ENCODE measurements around the gene SH3GL2.

SH3GL2 gene

GRCh38 chr9:17578911-17579793, at the start of gene SH3GL2:
Gene SH3GL2, plus strand, starts transcription at chr9:17579066.
- intact Hi-C loops (cut with DNase I; ENCODE audit: low total_unique reads) = no loop called here
- Histone ChIP-seq H3K36me3 (no peaks in the 10 kb centered on the region), H3K4me3 (peak within 1 kb of the TSS; percentile 38 to 56), H3K27ac (no peak within 1 kb of the TSS), H3K4me1 (peaks cover 0 to 17% (median 13%) of the 10 kb centered on the region in 4 donors), H3K27me3 (peaks cover 0 to 45% of the 10 kb centered on the region in 2 donors), H3K9me3 (no peaks in the 10 kb centered on the region)
- no peak for TF ChIP-seq CTCF (IDR thresholded peaks at IDR 0.05)
- peak in 1 of 2 donors; percentile 61 for DNase-seq

GRCh38 chr9:17531642-17532254, 47.1 kb upstream of the SH3GL2 start:
- TF ChIP-seq CTCF (IDR thresholded peaks at IDR 0.05) = peak; percentile 34 to 45
- Histone ChIP-seq H3K27me3 (no peaks in the 10 kb centered on the region), H3K4me1 (no peaks in the 10 kb centered on the region), H3K9me3 (no peaks in the 10 kb centered on the region), H3K36me3 (no peaks in the 10 kb centered on the region), H3K4me3 (no peak overlapping the region), H3K27ac (no peak overlapping the region)
- intact Hi-C loops (cut with DNase I; ENCODE audit: low total_unique reads) = no loop called here
- no peak for DNase-seq

GRCh38 chr9:17532461-17532860, 46.4 kb upstream of the SH3GL2 start:
- intact Hi-C loops (cut with DNase I; ENCODE audit: low total_unique reads) = no loop called here
- H3K27ac ChIP-seq = no peak overlapping the region

GRCh38 chr9:17535176-17535575, 43.7 kb upstream of the SH3GL2 start:
- Histone ChIP-seq H3K4me1 (no peaks in the 10 kb centered on the region), H3K36me3 (no peaks in the 10 kb centered on the region), H3K27me3 (no peaks in the 10 kb centered on the region), H3K9me3 (no peaks in the 10 kb centered on the region), H3K4me3 (no peak overlapping the region), H3K27ac (no peak overlapping the region)
- DNase-seq = no peak
- intact Hi-C loops (cut with DNase I; ENCODE audit: low total_unique reads) = no loop called here
- TF ChIP-seq CTCF (IDR thresholded peaks at IDR 0.05) = no peak

More at GRCh38 chr9:17532461-17532860, 46.4 kb upstream of the SH3GL2 start:
- Histone ChIP-seq H3K27me3 (no peaks in the 10 kb centered on the region), H3K4me1 (no peaks in the 10 kb centered on the region), H3K9me3 (no peaks in the 10 kb centered on the region), H3K4me3 (no peak overlapping the region), H3K36me3 (no peaks in the 10 kb centered on the region)
- DNase-seq = no peak
- TF ChIP-seq CTCF (IDR thresholded peaks at IDR 0.05) = no peak

GRCh38 chr9:17536027-17536426, 42.8 kb upstream of the SH3GL2 start:
- intact Hi-C loops (cut with DNase I; ENCODE audit: low total_unique reads) = no loop called here

More at GRCh38 chr9:17536027-17536426, 42.8 kb upstream of the SH3GL2 start:
- H3K27me3 ChIP-seq = no peaks in the 10 kb centered on the region
- no peak overlapping the region for H3K27ac ChIP-seq
- H3K4me1 ChIP-seq = no peaks in the 10 kb centered on the region
- DNase-seq = no peak
- TF ChIP-seq CTCF (IDR thresholded peaks at IDR 0.05) = no peak
- no peak overlapping the region for H3K4me3 ChIP-seq
- no peaks in the 10 kb centered on the region for H3K36me3 ChIP-seq
- no peaks in the 10 kb centered on the region for H3K9me3 ChIP-seq
